Activated CD4-positive, alpha-beta T cell treated with anti-CD3 and anti-CD28 coated beads, Interleukin-2, Interleukin-4, amounts not matched to agents 100 ng/mL and 50 ng/mL, durations not matched to agents 16 hours and 8 hours (primary cell): ENCODE measurements around the gene SRRM5.
"Not testable (repeated sequence)": the region's sequence is repeated elsewhere in the genome, so short reads cannot be mapped to it uniquely, and the experiment has no call there.

Experiments used
- DNase-seq: peaks from one replicate; pipeline ENCODE4 v3.0.0-alpha.2; 2020; ENCODE audit warnings: low spot score

The SRRM5 gene

DNA sequence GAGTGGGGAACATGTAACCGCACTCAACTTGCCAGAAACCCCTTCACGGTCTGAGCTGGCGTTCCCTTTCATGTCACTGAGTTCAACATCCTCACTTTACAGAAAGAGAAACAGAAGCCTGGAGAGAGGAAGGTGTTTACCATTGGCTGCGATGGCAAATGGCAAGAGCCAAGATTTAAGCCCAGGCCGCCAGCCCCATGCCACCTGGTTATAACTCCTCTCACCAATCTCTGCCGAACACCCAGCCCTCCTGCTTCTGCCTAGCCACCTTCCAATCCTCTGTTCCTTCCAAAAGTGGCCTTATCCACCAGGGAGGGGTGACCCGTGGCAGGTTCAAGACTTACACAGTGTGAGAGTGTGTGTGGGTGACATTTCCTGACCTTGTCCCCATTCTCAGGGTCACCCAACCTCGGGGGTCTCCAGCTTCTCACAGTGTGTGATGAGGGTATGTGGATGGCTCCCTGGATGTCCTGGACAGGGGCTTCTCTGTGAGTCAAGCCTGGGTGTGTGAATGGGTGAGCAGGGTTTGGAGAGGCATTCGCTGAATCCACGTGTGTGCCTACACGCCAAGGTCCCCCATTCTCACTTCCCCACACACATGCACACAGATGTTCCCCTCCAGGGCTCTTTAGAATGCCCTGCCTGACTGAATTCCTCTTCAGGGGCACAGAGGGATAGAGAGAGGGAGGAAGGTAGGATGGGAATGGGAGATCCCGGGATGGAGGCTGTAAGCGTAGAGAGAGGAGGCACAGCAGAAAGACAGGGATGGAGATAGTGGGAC is 26.5 kb downstream of the SRRM5 start:
- DNase-seq = no peak

- DNase-seq = no peak
Measured at GRCh38 chr19:43638995-43639518, 27.2 kb downstream of the SRRM5 start.

DNA sequence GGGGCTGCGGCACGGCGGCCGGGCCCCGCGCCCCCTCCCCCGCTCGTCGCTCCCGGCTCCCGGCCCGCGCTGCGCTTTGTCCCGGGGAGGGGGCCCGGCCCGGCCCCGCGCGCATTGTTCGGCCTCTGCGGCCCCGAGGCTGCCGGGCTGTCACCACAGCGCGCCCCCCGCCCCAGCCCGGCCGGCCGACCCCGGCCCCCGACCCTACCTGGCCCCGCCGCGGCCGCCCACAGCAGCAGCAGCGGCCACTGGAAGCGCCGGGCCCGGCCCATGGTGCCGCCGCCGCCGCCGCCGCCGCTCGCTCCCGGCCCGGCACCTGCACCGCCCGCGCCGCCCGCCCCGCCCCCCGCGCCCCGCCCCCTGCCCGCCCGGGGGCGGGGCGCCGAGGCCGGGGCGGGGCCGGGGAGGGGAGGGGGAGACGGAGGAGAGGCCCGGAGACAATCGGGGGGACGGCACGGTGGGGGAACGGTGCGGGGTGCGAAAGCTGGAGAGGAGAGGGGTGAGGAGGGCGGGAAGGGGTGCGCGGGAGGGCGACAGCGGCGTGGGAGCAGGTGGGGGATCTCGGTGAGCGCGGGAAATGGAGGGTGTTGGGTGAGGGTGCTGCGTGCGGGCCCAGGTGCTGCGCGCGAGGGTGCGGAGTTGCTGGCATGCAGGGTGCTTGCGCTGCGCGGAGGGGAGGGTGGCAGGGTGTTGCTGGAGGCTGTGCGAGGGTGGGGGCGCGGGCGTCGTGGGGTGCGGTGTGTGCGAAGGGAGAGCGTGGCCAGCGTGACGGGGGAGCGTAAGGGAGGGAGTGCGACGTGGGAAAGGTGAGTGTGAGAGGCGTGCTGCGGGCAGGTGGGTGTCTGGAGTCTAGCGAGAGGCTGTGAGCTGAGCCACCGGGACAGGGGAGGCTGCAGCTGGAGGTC is 27.9 kb downstream of the SRRM5 start, which contains the start of gene CADM4:
TSS of gene CADM4 (minus strand) at position 332 of the 905 bp plus-strand sequence. CDS start at position 272, 60 bp downstream.
- DNase-seq = no peak

GRCh38 chr19:43640424-43640757 is 28.5 kb downstream of the SRRM5 start:
- DNase-seq = no peak

DNA sequence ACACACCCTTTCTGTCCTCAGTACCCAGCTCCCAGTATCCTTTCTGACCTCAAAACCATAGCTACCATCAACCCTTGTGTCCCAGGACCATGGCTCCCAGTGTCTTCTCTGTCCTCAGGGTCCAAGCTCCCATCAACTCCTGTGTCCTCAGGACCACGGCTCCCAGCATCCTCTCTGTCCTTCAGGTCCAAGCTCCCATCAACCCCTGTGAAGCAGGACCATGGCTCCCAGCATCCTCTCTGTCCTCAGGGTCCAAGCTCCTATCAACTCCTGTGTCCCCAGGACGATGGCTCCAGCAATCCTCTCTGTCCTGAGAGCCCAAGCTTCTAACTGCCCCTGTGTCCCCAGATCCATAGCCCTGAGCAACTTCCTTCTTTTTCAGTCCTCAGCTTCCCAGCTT is 29.4 kb downstream of the SRRM5 start:
- no peak for DNase-seq

GRCh38 chr19:43642531-43642930 is 30.6 kb downstream of the SRRM5 start:
- DNase-seq = no peak

- no peak for DNase-seq
Measured at GRCh38 chr19:43643326-43643725, 31.4 kb downstream of the SRRM5 start.

GRCh38 chr19:43644181-43644580 is 32.3 kb downstream of the SRRM5 start:
- DNase-seq = no peak

GRCh38 chr19:43648633-43649032 is 36.7 kb downstream of the SRRM5 start:
- DNase-seq = no peak

DNA sequence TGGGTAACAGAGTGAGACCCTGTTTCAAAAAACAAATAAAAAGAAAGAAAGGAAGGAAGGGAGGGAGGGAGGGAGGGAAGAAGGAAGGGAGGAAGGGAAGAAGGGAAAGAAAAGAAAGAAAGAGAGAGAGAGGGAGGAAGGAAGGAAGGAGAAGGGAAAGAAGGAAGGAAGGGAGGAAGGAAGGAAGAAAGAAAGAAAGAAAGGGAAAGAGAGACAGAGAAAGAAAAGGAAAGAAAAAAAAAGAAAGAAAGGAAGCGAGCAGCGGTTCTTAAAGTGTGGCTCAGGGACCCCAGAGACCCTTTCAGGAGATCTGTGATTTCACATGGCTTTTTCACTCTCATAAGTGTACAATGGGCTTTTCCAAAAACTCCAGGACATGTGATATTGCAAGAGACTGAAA is 37.6 kb downstream of the SRRM5 start:
- no peak for DNase-seq

GRCh38 chr19:43650276-43650675 is 38.4 kb downstream of the SRRM5 start:
- not testable (repeated sequence) for DNase-seq

- DNase-seq = peak; percentile 58
Measured at GRCh38 chr19:43651758-43652545, 40.1 kb downstream of the SRRM5 start.

- DNase-seq = no peak
Measured at GRCh38 chr19:43652546-43652874, 40.6 kb downstream of the SRRM5 start.

DNA sequence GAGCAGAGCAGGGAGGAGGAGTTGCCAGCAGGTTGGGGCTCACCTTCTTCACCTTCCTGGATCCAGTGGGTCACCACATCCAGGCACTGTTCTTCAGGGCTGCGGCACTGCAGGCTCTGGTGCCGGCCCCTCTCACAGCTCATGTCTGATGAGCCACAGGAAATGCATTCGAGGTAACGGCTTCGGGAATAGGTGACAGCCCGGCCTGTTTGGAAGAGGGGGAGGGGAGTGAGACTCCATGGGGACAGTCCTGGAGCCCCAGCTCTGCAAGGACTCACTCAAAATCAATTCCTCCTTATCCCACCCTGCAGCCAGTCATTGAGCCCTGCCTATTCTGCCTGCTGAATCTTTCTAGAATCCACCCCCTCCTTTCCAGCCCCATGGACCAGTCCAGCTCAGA is 44.5 kb downstream of the SRRM5 start:
- no peak for DNase-seq

DNA sequence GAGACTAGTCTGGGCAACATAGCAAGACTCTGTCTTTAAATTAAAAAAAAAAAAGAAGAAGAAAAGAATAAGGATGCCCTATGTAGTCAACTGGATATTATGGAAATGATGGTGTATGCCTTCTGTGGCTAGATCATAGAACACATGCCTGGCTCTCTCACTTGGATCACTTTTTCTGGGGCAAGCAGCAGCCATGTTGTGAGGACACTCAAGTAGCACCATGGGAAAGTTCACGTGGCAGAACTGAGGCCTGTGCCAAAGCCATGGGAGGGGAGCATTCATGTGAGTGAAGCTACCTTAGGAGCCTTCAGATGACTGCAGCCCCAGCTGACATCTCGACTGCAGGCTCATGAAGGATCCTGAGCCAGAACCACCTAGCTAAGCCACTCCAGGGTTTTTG is 46.1 kb downstream of the SRRM5 start:
- DNase-seq = no peak

- no peak for DNase-seq
Measured at GRCh38 chr19:43658494-43658893, 46.6 kb downstream of the SRRM5 start.

- DNase-seq = no peak
Measured at GRCh38 chr19:43660301-43660970, 48.5 kb downstream of the SRRM5 start.

DNA sequence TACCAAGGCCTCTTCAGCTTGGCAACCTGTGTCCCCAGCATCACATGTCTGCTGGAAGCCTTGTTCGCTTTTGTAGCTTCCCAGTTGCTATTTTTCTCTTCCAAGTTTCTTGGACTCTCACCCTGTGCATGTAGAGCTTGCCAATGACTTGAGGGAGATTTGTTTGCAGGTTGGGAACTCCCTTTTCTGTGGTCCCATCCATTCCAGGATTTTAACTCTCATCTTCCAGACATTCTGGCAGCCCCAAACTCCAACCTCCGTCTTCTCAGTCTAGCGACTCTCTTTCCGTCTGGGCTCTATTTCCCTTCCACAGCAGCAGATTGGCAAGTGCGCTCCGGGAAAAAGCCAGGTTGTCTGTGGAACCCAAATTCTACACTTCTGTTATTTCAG is 49.1 kb downstream of the SRRM5 start:
- DNase-seq = no peak

DNA sequence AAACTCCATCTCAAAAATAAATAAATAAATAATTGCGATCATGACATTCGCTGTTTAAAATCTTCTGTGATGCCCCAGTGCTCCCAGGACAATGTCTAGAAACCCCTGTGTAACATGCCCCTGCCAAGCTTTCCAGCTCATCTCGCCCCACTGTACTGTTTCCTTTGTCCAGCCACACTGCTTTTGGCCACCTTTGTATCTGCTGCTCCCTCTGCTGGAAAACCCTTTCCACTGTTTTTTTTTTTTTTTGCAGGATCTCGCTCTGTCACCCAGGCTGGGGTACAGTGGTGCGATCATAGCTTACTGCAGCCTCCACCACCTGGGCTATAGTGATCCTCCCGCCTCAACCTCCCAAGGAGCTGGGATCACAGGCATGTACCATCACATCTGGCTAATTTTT is 50.6 kb downstream of the SRRM5 start:
- DNase-seq = no peak

GRCh38 chr19:43664018-43664417 is 52.1 kb downstream of the SRRM5 start:
- DNase-seq = peak; percentile 34
